ENCODE data around the gene TTC38.

The TTC38 gene

DNA sequence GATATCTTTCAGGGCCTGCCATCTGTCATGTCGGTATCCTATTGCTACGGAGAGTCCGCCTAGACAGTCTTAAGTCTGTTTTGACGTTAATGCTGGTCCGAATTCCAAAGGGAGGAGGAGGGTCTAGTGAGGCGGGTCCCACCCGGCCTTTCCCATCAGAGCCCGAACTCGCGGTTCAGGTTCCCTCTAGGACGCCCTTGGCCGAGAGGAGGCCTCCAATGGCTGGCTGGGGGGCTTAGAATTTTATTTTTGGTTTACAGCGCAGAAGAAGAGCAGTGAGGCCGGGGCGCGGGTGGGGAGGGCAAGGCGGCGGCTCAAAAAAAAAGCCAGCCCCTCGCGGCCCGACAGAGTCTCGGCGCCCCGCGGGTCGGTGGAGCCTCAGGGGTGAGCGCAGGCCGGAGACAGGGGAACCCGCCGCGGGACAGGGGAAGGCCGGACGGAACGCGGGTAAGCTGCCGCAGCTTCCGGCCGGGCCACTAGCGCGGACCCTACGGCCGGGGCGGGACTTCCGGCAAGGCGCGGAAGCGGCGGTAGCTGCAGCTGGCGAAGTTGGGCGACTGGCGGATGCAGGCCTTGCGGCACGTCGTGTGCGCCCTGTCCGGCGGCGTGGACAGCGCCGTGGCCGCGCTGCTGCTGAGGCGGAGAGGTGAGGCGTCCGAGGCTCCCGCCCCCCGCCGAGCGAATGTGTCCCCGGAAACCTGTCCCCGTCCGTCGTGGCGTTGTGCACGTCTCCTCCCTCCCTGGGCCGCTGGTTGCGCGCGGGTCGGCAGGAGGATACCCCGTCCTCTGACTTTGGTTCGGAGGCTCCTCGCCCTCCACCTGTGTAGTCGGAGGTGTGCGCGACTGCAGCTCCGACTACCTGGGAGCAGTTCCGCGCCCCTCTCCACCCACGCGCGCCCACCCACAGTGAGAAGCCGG, 67.7 kb downstream of the TTC38 start, which contains the start of gene TRMU:
TRMU (plus strand) TSS at position 514 of the 918 bp plus-strand sequence; CDS start at position 565, 51 bp downstream.
- DNase-seq, result peak; percentile 72

DNA sequence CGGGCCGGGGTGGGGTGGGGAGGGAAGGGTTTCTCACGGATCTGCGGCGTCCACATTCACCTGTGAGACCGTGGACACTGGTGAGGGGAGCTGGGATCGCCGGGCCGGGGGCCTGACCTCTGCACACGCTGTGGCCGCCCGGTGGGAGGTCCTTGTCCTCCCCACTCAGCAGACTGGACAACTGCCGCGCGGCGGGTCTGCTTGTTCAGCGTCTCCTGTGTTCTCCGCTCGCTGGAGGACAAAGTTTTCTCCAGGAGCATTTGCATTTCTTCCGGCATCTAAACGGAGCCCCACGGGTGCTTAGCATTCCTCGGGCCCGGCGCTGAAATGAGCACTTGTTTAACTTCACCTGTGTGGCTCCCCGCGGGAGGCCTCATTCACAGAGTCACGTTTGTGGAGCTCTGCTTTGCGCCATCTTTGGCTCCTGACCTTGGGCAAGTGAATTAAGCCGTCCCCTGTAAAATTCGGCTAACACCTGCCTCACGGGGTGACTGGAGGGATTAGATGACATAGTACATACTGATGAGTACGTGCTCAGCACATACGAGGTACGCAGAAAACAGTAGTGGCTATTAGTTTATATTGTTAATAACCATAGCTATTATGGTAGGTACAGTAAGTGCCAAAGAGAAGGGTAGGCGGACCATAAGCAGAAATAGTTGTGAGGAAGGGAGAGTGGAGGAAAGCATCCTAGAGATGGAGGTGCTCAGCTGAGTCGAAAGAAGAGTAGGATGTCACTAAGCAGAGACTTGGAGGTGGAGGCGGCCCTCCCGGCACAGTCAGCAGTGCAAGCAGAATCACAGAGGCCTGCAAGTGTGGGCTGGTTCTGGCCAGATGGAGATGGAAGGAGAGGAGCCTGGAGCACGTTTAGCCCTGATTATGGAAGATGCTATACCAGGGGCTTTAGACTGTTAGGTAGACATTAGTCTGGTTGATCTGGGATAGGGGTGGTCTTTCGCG, 68.6 kb downstream of the TTC38 start:
- no peak for DNase-seq

DNA sequence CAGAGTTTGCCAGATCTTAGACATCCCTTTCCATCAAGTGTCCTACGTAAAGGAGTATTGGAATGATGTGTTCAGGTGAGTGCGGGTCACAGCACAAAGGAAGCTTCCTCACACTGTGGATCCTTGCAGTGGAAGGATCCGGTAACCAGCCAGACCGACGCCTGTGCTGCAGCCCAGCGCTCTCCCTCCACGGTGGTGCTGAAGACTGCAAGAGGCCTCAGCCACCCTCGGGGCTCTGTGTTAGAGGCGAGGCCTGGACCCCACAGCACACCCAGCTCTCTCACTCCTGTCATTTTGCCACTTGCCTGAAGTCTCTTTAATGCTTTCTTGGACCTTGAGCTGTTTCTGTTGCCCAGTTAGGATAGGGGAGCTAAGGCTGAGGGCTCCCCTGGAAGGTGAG, 70.1 kb downstream of the TTC38 start:
- no peak for DNase-seq

DNA sequence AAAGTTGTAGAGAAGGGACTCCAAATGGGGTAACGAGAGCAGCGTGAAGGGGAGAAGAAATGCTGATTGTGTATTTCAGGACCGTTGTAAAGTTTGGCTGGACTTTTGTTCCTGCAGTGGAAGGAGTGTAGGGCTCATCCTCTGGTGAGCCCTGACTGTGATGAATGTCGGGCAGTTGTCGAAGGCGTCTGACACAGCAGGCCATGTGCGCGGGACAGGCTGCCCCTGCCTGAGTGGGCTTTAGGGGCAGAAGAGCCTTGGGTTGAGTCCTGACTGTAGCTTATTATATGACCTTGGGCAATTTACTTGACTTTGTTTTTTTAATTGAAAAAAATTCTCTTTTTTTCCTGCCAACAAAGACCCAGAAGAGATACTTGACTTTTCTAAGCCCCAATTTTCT, 70.8 kb downstream of the TTC38 start:
- no peak for DNase-seq

DNA sequence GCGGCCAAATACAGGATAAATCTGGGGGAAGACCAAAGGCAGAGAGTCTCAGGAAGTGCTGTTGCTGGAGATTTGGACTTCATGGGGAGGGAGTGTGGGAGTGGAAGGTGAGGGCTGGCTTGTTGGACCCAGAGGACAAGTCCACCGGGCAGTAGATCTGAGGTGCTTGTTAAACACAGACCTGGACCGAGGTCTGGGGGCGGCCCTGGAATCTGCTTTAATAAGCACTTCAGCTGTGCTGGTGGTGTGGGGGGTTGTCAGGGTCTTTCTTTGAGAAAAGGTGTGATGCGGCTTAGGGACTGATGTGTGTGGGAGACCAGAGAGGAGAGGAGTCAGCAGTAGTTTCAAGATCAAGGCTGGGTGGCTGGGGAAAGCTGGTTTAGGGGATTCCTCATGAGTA, 72.1 kb downstream of the TTC38 start:
- DNase-seq, result no peak

DNA sequence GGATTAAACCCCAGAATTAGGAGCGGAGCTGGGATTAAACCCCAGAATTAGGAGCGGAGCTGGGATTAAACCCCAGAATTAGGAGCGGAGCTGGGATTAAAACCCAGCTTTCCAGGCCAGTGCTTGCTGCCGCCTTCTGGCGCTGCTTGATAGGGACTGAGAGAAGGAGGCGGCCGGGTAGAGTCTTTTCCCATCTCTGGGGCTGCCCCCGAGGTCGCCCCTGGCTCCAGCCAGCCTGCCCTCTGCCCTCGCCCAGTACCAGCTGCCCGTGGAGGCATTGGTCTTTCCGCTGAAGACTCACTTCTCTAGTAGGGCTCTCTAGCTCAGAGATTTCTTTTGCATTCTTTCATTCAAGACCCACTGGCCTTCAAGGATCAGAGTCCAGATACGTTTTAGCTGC, 72.9 kb downstream of the TTC38 start:
- no peak for DNase-seq

Measured in CD4-positive, alpha-beta T cell treated with Interleukin-4 for 4 hours (primary cell).